GM18507 (cell line): ENCODE results near the gene PEPD.

Experiments used
- DNase-seq: peaks from one replicate; pipeline ENCODE4 v3.0.0; 2011; ENCODE audit warnings: low read depth; ENCODE audit not compliant: insufficient read length; ENCODE audit errors: extremely low spot score
- FAIRE-seq: peaks from 2 replicates; lab custom pipeline; 2011; peaks lifted over from hg19 to GRCh38; lab: Jason Lieb, UNC

Gene PEPD

GRCh38 chr19:33445442-33446329 lies 75.9 kb downstream of the PEPD start:
- FAIRE-seq: no peak

GRCh38 chr19:33444562-33445441 lies 76.8 kb downstream of the PEPD start:
- no peak for FAIRE-seq
- DNase-seq: no peak

More at GRCh38 chr19:33445442-33446329, 75.9 kb downstream of the PEPD start:
- no peak for DNase-seq

- no peak for FAIRE-seq
Measured at GRCh38 chr19:33443638-33444561, 77.7 kb downstream of the PEPD start.

GRCh38 chr19:33442706-33443105 lies 78.9 kb downstream of the PEPD start:
- DNase-seq (no peak), FAIRE-seq (no peak)

More at GRCh38 chr19:33443638-33444561, 77.7 kb downstream of the PEPD start:
- DNase-seq: no peak

- no peak for DNase-seq
- no peak for FAIRE-seq
Measured at GRCh38 chr19:33441828-33442227, 79.8 kb downstream of the PEPD start.

GRCh38 chr19:33441277-33441699 lies 80.3 kb downstream of the PEPD start:
- FAIRE-seq: no peak
- no peak for DNase-seq

- no peak for DNase-seq
- FAIRE-seq: no peak
Measured at GRCh38 chr19:33440682-33441081, 80.9 kb downstream of the PEPD start.

GRCh38 chr19:33440241-33440640 lies 81.3 kb downstream of the PEPD start:
- DNase-seq: no peak
- no peak for FAIRE-seq

- no peak for DNase-seq
- no peak for FAIRE-seq
Measured at GRCh38 chr19:33438987-33439781, 82.4 kb downstream of the PEPD start.

GRCh38 chr19:33437821-33438671 lies 83.5 kb downstream of the PEPD start:
- no peak for DNase-seq
- no peak for FAIRE-seq

- DNase-seq (no peak), FAIRE-seq (no peak)
Measured at GRCh38 chr19:33437393-33437820, 84.2 kb downstream of the PEPD start.

GRCh38 chr19:33436360-33437345 lies 84.9 kb downstream of the PEPD start:
- FAIRE-seq (no peak), DNase-seq (no peak)

- FAIRE-seq: no peak
- no peak for DNase-seq
Measured at GRCh38 chr19:33435706-33436359, 85.8 kb downstream of the PEPD start.

GRCh38 chr19:33434886-33435705 lies 86.5 kb downstream of the PEPD start:
- FAIRE-seq: no peak
- no peak for DNase-seq
